Spinal cord (tissue), 10 donors: ENCODE results near the gene LRRC17. TPM values are rescaled to one million over a fixed set of nuclear protein-coding genes. Genes with fewer than 3 reads are reported as not detected.
A peak's percentile ranks its signal among the peaks of the same experiment; 100 is the strongest.

Source experiments
- DNase-seq, 6 donors: peaks; one replicate each; pipeline versions ENCODE4 v3.0.0 to v3.0.0-alpha.2; 2013 to 2015; ENCODE audit warnings: low spot score in 6 of 6, low read depth in 4 of 6
- H3K27ac ChIP-seq: one replicate; pipeline ENCODE4 v1.5.1; 2013; ENCODE audit warnings: low read depth, low read length, control low read depth
- H3K27me3 ChIP-seq: one replicate; pipeline ENCODE4 v1.6.1; 2013; ENCODE audit warnings: low read length; ENCODE audit not compliant: control insufficient read depth, insufficient read depth
- H3K36me3 ChIP-seq: one replicate; pipeline ENCODE4 v1.6.1; 2013; ENCODE audit warnings: low read length; ENCODE audit not compliant: control insufficient read depth, insufficient read depth
- H3K4me1 ChIP-seq: one replicate; pipeline ENCODE4 v1.6.1; 2013; ENCODE audit warnings: low read length; ENCODE audit not compliant: control insufficient read depth, insufficient read depth
- H3K4me3 ChIP-seq: one replicate; pipeline ENCODE4 v1.5.1; 2013; ENCODE audit warnings: low read depth, low read length, control low read depth
- H3K9me3 ChIP-seq: one replicate; pipeline ENCODE4 v1.6.1; 2013; ENCODE audit warnings: low read length; ENCODE audit not compliant: control insufficient read depth, insufficient read depth
- WGBS: methylation state at CpG from one replicate; pipeline ENCODE4 v1.1.5; 2013; ENCODE audit warnings: missing lambda C conversion rate; ENCODE audit not compliant: insufficient coverage; 5-methylcytosine and 5-hydroxymethylcytosine counted together
- long read RNA-seq, 4 donors: transcript quantifications; one replicate each; lab custom pipeline, GENCODE V29; 2026
- polyA plus RNA-seq, 2 donors: library from polyadenylated mRNA; unstranded; fragments of 120-200 nt; gene quantifications; one replicate each; pipeline ENCODE4 v1.2.1, GENCODE V29; 2013; ENCODE audit not compliant: insufficient read length in 2 of 2
- total RNA-seq, 2 donors: library from RNA; depleted of rRNA in 1 of 2; stranded (reverse); fragments of 120-200 nt in 1 of 2; fragments of >200 nt in 1 of 2; gene quantifications; one replicate each; pipeline versions ENCODE4 v1.2.3 to v1.2.4, GENCODE V29; 2013 to 2014
- donor health status: healthy.

Gene LRRC17
- 100 to 1,000 TPM; 110 to 299 TPM for total RNA-seq
- 10 to 100 TPM; 65.1 to 67.6 TPM for polyA plus RNA-seq
- long read RNA-seq, donor 1, transcript LRRC17-202 (4 exons, 1,963 nt), result major isoform, 18 of 68 reads
- long read RNA-seq, donor 1, partial matches to known transcripts, result 49 of 68 reads
- long read RNA-seq, donor 1, other reads (novel, unspliced or antisense), result 0 of 68 reads
- long read RNA-seq, donor 2, partial matches to known transcripts, result 0 of 1 reads
- long read RNA-seq, donor 2, other reads (novel, unspliced or antisense), result 0 of 1 reads
- long read RNA-seq, donor 3, transcript LRRC17-202 (4 exons, 1,963 nt), result major isoform, 5 of 19 reads
- long read RNA-seq, donor 3, partial matches to known transcripts, result 12 of 19 reads
- long read RNA-seq, donor 3, other reads (novel, unspliced or antisense), result 0 of 19 reads
- long read RNA-seq, donor 4, transcript LRRC17-202 (4 exons, 1,963 nt), result major isoform, 36 of 315 reads
- long read RNA-seq, donor 4, transcript LRRC17-201 (5 exons, 2,002 nt), result minor isoform, 7 of 315 reads
- long read RNA-seq, donor 4, partial matches to known transcripts, result 268 of 315 reads
- long read RNA-seq, donor 4, other reads (novel, unspliced or antisense), result 0 of 315 reads

- DNase-seq, result peak in 5 of 6 donors; percentile 48 to 91 (median 69)
- WGBS, result 2% methylated on average over 5 of the region's 6 CpGs
- Histone ChIP-seq H3K36me3 (no peaks in the 10 kb centered on the region), H3K9me3 (no peaks in the 10 kb centered on the region), H3K27ac (peak within 1 kb of the TSS; percentile 82), H3K4me3 (peak within 1 kb of the TSS; percentile 54), H3K4me1 (peaks cover 4% of the 10 kb centered on the region), H3K27me3 (no peaks in the 10 kb centered on the region)
Measured at GRCh38 chr7:102912742-102913141, at the start of gene LRRC17. LRRC17 (plus strand) TSS chr7:102913000; CDS start chr7:102933914, 20,914 bp downstream.

DNA sequence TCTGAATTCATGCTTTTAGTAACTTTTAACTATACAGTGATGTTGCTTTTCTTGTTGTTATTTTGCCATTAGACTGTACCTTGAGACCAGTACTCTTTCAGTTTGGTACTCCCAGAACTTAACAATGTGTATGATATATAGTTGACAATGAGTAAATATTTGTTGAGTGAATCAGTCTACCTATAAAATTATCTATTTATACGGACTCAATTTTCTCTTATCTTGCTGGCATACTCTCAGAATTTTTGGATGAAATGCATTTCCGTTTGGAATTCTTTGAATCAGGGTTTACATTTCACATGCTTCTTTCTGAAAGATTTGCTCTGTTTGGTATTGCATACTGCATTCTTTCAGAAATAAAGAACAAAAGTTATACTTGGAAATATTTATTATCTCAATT lies 47.8 kb upstream of the LRRC17 start:
- H3K27ac ChIP-seq, result no peak overlapping the region
- WGBS, result no CpG with 5 or more reads among the region's 2 CpGs
- H3K4me1 ChIP-seq, result no peaks in the 10 kb centered on the region
- H3K9me3 ChIP-seq, result no peaks in the 10 kb centered on the region
- no peaks in the 10 kb centered on the region for H3K27me3 ChIP-seq
- no peaks in the 10 kb centered on the region for H3K36me3 ChIP-seq
- H3K4me3 ChIP-seq, result no peak overlapping the region
- no peak for DNase-seq

DNA sequence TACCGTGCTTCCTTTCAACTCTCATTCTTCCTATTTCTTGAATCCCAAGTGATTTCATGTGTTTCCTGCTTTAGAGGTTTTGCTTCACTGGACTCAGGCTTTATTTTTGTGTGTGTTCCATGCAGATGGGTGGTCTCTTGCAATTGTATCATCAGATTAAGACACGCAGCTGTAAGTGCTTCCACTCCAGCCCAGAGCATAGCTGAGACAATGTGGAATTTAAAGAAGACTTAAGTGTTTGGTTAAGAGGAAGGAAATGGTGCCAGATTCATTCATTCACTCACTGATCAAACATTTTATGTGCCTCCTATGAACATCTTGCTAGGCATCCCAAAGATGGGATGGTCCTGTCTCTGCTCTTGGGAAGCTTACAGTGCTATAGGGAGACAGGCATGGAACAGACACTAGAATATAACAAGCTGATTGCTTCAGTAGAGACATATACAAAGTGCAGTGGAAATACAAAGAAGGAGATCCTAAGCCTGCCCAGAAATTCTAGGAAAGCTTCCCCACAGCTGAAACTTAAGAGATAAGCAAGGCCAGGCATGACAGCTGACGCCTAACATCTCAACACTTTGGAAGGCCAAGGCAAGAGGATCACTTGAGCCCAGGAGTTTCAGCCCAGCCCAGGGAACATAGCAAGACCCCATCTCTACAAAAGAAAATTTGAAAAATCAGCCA lies 46.1 kb upstream of the LRRC17 start:
- H3K4me1 ChIP-seq, result no peaks in the 10 kb centered on the region
- H3K9me3 ChIP-seq, result no peaks in the 10 kb centered on the region
- H3K27ac ChIP-seq, result no peak overlapping the region
- 76% methylated on average over 3 of the region's 3 CpGs for WGBS
- no peaks in the 10 kb centered on the region for H3K27me3 ChIP-seq
- H3K36me3 ChIP-seq, result no peaks in the 10 kb centered on the region
- H3K4me3 ChIP-seq, result no peak overlapping the region
- DNase-seq, result no peak

DNA sequence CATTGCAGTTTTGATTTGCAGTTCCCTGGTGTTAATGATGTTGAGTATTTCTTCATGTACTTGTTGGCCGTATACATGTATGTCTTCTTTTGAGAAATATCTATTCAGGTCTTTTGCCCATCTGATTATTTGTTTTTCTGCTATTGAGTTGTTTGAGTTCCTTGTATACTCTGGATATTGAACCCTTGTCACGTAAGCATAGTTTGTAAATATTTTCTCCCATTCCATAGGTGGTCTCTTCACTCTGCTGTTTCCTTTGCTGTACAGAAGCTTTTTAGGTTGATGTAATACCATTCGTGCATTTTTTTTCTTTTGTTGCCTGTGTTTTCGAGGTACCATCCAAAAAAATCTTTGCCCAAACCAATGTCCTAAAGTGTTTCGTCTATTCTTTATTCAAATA lies 43.6 kb upstream of the LRRC17 start:
- Histone ChIP-seq H3K9me3 (no peaks in the 10 kb centered on the region), H3K4me1 (no peaks in the 10 kb centered on the region), H3K4me3 (no peak overlapping the region), H3K36me3 (no peaks in the 10 kb centered on the region), H3K27me3 (no peaks in the 10 kb centered on the region), H3K27ac (no peak overlapping the region)
- DNase-seq, result no peak
- no CpG with 5 or more reads among the region's 5 CpGs for WGBS

- H3K4me3 ChIP-seq, result no peak overlapping the region
- 94% methylated on average over 2 of the region's 2 CpGs for WGBS
- no peak for DNase-seq
Measured at GRCh38 chr7:102872460-102872859, 40.3 kb upstream of the LRRC17 start.

DNA sequence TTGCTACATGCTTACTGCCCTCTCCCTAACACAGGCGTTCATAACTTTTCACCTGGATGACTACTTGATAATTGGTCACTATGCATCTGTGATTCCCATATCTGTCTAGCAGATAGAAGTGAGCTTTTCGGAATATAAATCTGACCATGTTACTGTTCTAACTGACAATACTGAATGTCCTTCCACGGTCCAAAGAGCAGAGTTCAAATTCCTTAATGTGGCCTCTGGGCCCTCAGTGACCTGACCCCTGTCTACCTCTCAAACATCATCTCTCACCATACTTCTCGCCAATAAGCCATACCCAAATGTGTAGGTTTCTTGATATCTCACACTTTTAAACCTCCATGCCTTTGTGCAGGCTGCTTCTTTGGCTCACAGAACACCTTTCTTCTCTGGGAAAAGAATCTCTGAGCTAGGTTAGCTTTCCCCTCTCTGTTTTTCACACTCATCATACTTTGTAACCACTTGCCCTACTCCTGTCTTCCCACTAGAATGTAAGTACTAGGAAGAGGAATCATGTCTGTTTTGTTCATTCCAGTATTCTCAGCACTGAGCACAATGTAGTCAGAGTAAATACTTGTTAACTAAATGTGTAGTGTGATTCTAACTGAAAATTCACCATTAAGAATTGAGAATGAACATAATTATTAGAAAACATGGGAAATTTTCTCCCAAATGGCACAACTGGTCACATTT lies 39.2 kb upstream of the LRRC17 start:
- no peaks in the 10 kb centered on the region for H3K36me3 ChIP-seq
- H3K27ac ChIP-seq, result no peak overlapping the region
- no peaks in the 10 kb centered on the region for H3K27me3 ChIP-seq
- no peaks in the 10 kb centered on the region for H3K9me3 ChIP-seq
- H3K4me1 ChIP-seq, result no peaks in the 10 kb centered on the region
- 78% methylated on average over 4 of the region's 4 CpGs for WGBS
- DNase-seq, result no peak
- H3K4me3 ChIP-seq, result no peak overlapping the region

More at GRCh38 chr7:102872460-102872859, 40.3 kb upstream of the LRRC17 start:
- Histone ChIP-seq H3K27ac (no peak overlapping the region), H3K9me3 (no peaks in the 10 kb centered on the region), H3K27me3 (no peaks in the 10 kb centered on the region), H3K4me1 (no peaks in the 10 kb centered on the region), H3K36me3 (no peaks in the 10 kb centered on the region)

- Histone ChIP-seq H3K4me1 (no peaks in the 10 kb centered on the region), H3K36me3 (no peaks in the 10 kb centered on the region), H3K9me3 (no peaks in the 10 kb centered on the region), H3K27me3 (no peaks in the 10 kb centered on the region), H3K4me3 (no peak overlapping the region), H3K27ac (no peak overlapping the region)
- WGBS, result 100% methylated on average over 1 of the region's 5 CpGs
- no peak for DNase-seq
Measured at GRCh38 chr7:102874166-102874829, 38.5 kb upstream of the LRRC17 start.

DNA sequence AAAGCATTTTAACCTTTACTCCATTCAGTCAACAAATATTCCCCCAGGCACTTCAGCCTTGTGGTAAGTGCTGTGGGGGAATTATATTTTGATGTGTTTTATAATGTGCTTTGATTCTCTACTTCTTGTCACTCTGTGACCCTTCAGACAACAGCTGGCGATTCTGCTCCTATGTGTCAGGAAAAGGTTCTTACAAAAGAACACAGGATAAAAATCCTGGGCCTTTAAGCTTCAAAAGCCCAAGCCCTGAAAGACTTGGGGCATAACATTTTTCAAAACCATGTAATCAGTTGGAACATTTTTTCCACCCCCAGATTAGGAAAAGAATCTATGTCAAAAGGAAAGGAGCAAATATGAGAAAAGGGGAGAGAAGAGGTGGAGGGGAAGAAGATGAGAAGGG lies 37.8 kb upstream of the LRRC17 start:
- Histone ChIP-seq H3K4me1 (no peaks in the 10 kb centered on the region), H3K9me3 (no peaks in the 10 kb centered on the region), H3K27me3 (no peaks in the 10 kb centered on the region), H3K4me3 (no peak overlapping the region), H3K27ac (no peak overlapping the region), H3K36me3 (no peaks in the 10 kb centered on the region)
- 71% methylated on average over 1 of the region's 1 CpG for WGBS
- DNase-seq, result no peak

DNA sequence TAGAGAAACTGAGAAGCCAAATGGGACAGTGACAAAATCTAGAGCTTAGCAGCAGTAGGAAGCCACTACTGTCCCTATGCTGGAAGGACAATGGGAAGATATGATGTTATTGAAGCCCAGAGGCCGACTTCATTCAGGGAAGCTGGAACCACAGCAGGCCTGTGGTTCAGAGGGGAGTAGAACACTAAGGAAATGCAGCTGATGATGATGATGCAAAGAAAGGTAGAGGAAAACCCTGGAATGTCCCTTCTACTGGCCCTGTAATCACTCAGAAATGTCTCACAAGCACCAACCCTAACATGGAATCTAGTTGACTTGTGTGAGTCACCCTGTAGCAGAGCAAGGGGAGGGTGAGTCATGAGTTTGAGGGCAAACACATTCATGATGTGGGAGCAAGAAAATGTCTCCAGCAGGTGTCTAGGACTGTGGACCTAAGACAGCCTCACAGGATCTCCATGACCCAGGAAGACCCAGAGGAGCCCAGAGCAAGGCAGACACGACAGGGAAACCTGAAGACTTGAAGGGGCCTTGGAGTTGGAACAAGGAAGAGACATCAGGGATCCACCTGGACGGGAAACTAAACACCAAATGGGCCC lies 37.0 kb upstream of the LRRC17 start:
- DNase-seq, result no peak
- 92% methylated on average over 3 of the region's 3 CpGs for WGBS

More for the DNA sequence above, 37.0 kb upstream of the LRRC17 start:
- Histone ChIP-seq H3K27me3 (no peaks in the 10 kb centered on the region), H3K36me3 (no peaks in the 10 kb centered on the region), H3K4me3 (no peak overlapping the region), H3K27ac (no peak overlapping the region), H3K4me1 (no peaks in the 10 kb centered on the region), H3K9me3 (no peaks in the 10 kb centered on the region)
